CD4-positive, alpha-beta T cell treated with Interleukin-15 for 1 hour (primary cell): ENCODE results near the gene WWTR1.

Experiments used
- DNase-seq: peaks from one replicate; pipeline ENCODE4 v3.0.0-alpha.2; 2020

WWTR1 gene

DNA sequence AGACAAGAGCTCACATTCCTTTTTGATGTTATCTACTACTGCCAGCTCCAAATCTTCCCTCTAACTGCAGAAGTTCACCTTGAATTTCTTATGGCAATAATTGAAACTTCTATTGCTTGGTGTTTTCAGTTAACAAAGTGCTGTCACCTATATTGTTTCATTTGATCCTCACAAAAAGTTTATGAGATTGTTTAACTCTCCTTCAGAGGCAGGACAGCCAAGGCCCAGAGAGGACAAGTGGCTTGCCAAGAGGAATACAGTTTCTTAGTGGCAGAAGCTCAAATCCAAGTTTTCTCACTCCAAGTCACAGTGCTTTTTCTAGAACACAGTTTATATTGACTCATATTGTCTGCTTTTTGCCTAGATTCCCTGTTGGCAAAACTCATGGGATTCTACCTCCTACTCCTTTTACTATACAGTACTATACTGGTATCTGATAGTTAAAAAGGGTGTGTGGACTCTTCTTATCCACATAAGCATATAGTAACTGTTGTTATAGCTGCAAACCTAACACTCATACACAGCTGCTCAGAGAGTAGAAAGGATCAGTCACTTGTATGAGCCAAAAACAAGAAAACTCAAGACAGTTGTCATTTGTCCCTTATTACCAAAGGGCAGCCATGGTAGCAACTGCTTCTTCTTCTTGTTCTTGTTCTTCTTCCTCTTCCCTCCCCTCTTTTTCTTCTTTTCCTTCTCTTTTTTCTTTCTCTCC, 167.4 kb downstream of the WWTR1 start:
- no peak for DNase-seq

DNA sequence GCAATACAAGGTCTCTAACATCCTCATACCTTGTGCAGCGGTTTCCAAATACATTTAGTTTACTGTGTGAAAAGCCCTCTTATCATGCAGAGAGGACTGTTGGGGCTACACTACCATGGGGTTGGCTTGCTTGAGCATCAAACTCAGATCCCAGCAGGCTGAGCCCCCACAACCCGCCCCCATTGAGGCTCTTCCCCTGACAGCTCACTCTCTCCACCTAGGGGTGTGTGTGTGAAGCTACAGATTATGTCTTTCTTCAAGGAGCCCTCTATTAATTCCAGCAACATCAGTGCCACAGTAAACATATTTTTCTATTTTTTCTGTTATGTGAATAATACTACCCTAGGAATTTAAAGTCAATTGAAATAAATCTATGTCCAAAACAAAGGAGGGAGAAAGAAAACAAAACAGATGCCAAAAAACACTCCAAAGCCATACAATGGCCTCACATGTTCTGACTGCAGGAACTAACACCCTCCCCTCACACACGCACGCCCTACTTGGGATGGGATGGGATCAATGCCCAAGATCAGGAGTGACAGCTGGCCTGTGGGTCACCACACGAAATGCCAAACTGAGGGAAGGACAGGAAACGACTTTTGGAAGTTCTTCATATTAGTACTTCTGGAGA, 168.7 kb downstream of the WWTR1 start:
- DNase-seq: no peak

DNA sequence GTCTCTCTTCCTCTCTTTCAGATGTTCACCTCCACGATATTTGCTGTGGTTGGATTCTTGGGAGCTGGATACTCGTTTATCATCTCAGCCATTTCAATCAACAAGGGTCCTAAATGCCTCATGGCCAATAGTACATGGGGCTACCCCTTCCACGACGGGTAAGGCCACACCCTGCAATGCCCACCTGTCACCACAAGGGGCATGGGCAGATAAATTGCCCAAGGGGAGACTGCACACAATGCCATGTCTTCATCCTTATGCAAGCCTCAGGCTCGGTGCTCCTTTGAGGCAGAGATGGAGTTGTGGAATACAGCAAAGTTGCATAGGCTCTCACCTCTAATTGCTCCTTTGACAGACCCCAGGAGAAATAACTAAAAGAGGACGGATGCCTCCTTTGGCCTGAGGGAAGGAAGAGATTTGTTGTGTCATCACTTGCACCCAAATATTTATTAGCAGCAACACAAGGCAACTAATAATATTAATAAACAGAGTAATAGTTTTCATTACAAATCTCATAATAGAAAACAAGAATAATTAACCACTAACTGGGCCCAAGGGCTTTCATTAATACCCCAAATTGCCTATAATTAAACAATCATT, 170.1 kb downstream of the WWTR1 start:
- DNase-seq: no peak

DNA sequence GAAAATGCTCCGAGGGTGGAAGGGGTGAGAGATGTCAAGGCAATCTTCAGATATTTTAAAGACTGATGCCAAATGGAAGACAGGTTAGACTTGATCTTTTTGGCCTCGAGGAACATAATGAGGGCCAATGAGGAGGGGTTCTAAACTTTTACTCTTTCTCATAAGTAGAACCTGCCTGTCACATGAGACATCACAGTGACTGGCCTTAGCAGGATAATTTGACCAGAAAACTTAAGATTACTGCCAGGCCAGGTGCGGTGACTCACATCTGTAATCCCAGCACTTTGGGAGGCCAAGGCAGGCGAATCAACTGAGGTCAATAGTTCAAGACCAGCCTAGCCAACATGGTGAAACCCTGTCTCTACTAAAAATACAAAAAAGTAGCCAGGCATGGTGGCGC, 171.1 kb downstream of the WWTR1 start:
- DNase-seq: no peak

DNA sequence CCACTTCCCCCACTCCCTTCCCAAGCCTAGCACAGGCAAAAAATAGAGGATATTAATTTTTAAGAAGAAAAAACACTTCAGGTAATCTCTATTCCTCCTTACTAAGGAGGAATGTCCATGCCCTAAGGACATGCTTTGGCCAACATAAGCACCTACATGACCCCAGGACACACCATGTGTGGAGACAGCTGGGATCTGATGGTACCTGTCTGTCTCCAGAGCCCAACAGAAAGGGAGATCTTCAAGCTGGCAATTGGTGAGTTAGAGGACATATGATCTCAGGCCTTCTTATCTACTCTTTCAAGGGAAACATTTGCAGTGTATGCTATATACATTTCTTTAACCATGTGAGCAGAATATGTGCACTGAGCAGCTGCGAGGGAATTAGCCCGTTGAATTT, 176.3 kb downstream of the WWTR1 start:
- no peak for DNase-seq

DNA sequence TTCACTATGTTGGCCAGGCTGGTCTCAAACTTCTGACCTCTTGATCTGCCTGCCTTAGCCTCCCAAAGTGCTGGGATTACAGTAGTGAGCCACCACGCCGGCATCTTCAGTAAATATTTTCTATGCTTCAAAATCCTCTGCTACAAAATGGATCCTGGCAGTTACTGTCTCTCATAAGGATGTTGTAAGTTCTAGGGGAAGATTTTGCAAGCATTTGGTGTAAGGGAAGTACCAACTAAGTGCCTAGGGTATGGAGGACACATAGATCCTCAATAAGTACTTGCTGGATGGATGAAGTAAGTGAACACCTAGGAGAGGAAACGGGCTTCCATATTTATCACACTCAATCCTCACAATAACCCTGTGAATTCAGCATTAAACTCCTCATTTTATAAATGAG, 176.8 kb downstream of the WWTR1 start:
- no peak for DNase-seq

DNA sequence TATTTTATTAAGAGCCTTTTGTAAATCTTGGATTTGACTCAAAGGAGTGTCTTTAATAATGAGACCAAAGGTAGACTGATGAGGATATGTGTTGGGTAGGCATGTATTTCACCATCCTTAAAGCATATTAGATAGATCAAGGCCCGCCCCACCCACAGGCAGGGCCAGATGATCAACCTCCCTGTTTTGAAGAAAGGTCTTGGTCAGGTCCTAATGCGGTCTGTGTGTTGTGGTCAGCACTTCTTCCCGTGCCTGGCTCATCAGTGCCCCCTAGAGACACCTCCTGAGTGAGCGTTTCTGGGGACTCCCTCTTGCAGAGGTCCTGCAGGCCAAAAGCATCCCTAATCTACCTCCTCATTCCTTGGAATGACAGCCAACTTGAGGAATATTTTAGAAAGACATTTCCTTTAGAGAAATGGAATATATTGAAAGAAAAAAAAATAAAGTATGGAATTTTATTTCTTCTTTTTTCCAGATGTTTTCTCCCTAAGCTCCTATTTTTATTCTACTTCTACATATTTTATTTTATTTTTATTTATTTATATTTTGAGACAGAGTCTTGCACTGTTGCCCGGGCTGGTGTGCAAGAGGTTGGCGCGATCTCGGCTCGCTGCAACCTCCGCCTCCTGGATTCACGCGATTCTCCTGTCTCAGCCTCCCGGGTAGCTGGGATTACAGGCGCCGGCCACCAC, 177.4 kb downstream of the WWTR1 start:
- peak; percentile 49 for DNase-seq

DNA sequence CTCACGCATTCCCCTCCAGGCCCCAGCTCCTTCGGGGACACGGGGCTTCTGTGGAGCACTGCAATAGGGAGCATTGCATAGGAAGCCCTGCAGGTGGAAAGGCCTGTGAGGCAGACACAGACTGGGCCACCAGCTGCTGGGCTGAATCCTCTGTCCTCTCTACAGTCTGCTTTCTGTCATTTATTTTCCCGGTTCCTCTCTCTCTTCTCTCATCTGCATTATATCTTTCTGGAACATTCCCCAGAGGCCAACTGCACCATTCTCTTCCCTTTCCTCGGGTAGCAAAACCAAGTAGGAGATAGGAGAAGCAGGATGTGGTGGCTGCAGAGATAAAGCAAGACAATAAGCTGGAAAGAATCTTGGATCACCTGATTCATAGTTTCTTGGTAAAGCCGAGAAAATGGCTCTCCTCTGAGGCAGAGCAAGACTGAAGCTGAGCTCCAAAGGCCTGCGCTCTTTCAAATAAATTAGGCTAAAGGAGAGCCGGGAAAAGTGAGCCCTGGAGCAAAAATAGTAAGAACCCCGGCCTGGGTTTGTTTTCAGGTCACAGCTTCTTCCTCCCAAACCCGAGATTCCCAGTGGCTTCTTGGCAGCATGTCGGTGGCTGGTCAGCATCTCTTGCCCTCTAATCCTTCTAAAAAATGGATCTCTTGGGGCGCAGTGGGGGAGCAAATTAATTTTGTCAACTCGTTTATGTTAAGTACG, 178.1 kb downstream of the WWTR1 start:
- DNase-seq: no peak

DNA sequence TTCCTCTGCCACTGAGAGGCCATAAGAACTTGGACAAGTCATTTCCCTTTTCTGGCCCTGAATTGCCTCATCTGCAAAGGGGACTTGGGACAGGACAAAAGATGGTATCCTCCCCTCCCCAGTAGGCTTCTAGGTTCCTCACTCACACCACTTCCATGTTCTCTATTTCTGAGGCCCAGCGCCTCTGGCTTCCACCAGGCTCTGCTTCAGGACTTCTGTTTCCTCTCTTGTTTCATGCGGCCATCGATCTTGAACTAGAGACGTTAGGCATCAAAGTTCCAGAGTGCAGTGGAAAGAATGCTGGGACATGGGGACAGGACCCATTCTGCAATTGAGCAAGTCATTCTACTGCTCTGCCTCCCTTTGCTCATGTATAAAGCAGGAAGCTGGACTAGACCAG, 181.6 kb downstream of the WWTR1 start:
- DNase-seq: peak; percentile 24

DNA sequence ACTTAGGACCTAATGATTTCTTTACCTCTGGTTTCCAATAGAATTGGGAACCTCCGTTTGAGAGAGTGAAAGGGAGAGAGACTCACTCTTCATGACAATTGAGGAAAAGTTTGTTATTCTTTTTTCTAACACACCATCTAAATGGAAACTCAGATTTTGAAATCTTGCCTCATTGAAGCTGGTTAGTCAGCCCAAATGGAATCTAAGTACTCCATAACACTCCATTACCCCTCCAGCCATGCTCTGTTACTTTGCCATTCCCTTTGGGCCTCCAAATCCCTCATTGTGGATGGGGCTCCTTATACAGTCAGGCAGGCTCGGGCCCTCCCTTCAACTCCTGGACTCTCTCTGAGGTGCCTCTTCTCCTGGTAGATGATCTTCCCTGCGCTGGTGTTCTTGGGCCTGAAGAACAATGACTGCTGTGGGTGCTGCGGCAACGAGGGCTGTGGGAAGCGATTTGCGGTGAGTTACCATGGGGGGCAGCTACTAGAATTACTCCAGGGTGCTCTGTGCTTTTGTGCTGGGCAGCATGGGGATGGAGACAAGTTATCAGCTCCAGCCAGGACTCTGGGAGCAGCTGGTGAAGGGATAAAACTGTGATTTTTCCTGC, 182.3 kb downstream of the WWTR1 start:
- DNase-seq: no peak

DNA sequence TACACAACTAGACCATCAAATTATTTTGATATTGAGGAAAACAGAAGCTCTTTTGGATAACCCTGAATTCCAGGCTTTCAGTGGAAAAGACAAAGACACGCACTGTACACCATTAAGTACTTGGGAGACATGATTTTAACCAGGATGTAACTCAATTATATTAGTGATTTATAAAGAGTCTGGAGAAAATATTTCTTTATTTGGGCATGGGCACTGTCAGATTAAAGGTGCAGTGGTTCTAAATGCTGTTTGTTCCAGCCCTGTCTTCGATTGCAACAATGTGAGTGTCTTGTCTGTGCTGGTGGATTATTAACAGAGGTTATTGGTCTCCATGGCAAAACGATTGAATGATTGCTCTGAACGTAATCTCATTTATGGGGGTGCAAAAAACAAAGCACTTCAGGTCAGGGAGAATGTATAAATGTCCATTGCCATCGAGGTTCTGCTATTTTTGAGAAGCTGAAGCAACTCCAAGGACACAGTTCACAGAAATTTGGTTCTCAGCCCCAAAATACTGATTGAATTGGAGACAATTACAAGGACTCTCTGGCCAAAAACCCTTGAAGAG, 183.5 kb downstream of the WWTR1 start, which contains the start of gene TM4SF4:
Gene TM4SF4 (plus strand): TSS at position 448 of the 568 bp plus-strand sequence. CDS start 181 bp downstream, outside the sequence.
- no peak for DNase-seq

DNA sequence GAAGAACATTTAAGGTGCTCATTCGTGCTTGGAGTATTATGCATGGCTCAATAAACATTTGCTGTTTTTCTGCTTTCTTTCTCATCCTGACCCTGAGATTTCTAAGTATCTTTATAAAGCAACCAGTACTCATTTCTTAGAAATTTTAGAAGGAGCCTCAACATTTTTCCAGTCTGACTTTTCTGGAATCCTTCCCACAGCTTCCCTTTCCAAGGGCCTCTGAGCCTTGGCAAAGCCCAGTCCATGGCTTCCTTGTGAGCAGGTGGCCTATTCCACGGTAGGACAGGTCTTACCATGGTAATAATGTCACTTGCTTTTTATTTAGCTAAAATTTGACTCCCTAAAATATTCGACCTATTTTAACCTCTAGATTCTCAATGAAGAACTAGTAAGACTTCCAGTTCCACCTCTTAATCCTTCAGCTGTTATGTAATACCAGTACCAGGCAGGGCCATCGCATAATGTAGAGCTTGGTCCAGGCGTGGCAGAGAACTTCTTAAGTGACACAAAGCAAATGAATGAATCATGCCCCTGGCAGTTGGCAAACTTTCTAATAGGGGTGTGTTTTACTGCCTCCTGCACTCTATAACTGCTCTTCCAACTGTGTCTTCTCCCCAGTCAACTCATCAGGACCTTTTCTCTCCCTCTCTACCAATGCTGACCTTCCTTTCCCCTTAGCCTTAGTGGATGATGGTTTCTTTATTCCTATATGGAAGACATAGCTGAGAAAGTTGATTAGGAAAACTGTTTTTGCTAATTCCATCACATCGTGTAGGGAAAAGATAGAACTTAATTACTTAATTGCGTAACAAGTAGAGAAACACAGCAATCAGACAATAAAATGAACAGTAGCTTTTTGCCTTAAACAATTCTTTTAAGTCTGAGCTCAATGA, 184.2 kb downstream of the WWTR1 start:
- peak; percentile 47 for DNase-seq

DNA sequence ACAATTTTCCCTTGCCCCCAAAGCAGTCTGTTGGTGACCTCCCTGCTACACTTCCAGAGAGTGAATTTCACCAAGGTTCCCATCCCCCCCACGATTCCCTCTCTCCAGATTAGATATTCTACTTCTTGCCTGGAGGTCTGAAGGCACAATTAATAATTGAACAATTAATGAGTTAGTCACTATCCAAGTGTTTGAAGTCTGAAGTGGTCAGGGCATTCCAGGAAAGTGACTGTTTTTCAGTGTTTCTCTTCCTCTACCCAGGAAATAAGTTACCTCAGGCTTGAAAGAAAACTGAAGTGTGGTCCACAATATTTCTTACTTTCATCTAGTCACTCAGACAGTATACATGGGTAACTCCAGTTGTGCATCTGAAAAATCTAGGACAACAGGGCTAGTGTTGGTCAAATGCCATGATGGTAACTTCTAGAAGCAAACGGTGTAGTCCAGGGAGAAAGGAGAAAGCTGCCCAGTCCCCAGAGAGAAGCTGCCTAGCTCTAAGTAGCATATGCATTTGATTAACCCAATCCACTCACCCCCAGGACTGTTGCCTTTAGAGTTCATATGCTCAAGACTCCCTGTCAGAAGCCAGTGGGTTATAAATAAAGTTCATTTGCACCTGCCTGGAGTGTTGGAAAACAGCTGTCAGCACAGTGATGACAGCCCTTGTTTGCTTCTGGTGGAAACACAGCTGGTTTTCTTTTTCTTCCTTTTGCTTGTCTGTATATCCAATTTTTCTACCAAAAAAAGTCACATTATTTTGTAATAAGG, 185.6 kb downstream of the WWTR1 start:
- no peak for DNase-seq

DNA sequence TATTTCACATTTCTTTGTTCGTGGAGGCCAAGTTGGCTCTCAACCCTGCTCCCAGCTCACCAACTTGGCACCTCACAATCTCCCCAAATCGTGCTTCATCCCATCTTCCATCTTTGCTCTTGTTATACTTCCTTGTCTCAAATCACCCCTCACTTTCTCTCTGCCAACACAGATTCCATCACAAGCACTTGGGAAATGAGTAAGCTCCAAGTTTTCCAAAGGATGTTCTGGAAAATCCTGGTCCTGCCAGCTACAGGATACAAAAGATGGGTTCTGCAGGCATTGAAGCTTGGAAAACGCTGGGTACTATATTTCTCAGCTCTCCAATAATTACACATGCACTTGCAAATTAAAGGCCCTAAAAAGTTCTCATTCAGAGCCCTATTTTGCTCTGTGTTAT, 187.4 kb downstream of the WWTR1 start:
- no peak for DNase-seq

DNA sequence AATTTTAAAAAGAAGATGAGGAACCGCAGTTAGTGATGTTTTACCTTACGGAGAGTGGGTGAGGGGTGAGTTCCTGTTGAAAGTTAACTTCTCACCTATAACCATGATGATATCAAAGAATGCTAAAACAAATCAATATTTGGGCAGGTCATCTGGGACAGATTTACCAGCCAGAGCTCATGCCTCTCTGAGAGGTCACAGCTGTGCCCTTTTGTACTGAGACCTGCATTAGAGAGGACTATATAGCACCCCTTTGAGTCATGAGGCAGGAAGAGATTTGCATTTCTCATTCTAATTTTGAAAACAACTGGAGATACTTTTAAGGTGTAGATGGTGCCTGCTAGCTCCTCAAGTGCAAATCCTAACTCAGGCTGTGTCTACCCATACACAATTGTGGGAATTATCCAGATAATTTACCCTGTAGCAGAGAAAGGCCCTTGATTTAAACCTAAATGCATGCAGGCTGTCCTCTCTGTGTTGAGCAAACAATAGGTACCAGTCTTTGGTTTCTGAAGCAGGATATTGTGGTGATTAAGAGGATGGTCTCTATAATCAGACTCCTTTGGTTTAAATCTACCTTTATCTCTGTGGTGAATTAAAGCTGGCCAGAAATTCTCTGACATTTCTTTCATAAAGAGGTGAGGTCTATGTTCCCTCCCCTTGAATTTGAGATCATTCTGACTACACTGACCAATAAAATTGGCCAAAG, 189.2 kb downstream of the WWTR1 start:
- DNase-seq: no peak
